ENCODE measurements around the gene CPN2. TPM values are rescaled to one million over a fixed set of nuclear protein-coding genes. Genes with fewer than 3 reads are reported as not detected.

CPN2 gene
- total and polyA plus RNA-seq, 2 donors (not counting 3 experiments of a cell fraction or from before 2014, with no cell fraction given), result not detected

DNA sequence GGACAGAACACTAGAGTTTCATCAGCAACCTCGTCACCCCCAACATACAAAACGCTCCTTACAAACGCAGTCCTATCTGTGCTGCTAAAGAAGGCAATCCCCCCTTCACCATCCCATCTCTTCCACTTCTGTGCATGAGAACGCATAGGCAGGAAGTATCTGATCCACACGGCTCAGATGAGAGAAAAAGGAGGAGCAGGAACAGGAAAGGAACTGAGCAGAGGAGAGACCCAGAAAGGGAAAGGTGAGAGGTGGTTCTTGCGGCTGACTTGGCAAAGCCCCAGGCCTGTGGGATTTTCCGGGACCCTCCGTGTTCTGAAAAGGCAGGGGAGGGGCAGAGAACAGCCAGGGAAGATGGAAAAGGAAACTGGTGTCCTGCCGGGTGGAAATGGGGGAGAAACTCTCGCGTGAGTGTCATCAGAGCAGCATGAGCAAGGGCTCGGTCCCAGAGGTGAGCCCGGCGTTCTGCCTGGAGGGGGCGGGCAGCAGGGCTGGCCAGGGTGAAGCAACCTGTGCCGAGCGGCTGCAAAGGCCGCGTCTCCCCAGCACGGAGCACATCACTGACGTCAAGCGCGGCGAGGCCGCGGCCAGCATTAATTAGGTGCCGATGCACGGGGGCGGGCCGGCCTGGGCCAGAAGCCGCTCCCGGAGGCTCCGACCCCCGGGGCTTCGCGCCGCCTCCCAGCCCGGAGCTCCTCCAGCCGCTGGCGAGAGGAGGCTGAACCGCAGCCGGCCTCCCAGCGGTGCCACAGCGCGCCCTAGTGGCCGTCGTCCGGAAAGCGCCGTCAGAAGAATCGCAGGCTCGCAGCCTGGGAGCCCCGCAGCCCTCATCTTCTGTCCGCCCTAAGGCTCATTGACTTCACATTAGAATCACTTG is 35.8 kb downstream of the CPN2 start:
- H3K9ac ChIP-seq (replicated peaks; ENCODE audit: extremely low read depth, insufficient read depth, low read length), result peak overlapping the region; percentile 83
- TF ChIP-seq GATA2 (IDR thresholded peaks at IDR 0.05; ENCODE audit: insufficient read depth, insufficient read length, low read depth, low read length) (no peak), MYC (IDR thresholded peaks at IDR 0.05; ENCODE audit: low read depth, low read length) (no peak), POLR2AphosphoS5 (IDR thresholded peaks at IDR 0.05; ENCODE audit: insufficient read depth, low read depth, low read length) (peak; percentile 58), FOS (IDR thresholded peaks at IDR 0.05; ENCODE audit: borderline replicate concordance, insufficient read depth, low read length) (no peak), JUN (IDR thresholded peaks at IDR 0.05; ENCODE audit: borderline replicate concordance, insufficient read depth, insufficient read length, low read depth) (no peak), EZH2 (IDR thresholded peaks at IDR 0.05; ENCODE audit: borderline replicate concordance, low read depth, low read length, severe bottlenecking) (no peak), POLR2A (IDR thresholded peaks at IDR 0.05; ENCODE audit: low read depth, low read length) (no peak)
- TF ChIP-seq, protein P1, sequence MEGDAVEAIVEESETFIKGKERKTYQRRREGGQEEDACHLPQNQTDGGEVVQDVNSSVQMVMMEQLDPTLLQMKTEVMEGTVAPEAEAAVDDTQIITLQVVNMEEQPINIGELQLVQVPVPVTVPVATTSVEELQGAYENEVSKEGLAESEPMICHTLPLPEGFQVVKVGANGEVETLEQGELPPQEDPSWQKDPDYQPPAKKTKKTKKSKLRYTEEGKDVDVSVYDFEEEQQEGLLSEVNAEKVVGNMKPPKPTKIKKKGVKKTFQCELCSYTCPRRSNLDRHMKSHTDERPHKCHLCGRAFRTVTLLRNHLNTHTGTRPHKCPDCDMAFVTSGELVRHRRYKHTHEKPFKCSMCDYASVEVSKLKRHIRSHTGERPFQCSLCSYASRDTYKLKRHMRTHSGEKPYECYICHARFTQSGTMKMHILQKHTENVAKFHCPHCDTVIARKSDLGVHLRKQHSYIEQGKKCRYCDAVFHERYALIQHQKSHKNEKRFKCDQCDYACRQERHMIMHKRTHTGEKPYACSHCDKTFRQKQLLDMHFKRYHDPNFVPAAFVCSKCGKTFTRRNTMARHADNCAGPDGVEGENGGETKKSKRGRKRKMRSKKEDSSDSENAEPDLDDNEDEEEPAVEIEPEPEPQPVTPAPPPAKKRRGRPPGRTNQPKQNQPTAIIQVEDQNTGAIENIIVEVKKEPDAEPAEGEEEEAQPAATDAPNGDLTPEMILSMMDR (IDR thresholded peaks at IDR 0.05; ENCODE audit: extremely low read depth in 1 of 2, insufficient read depth in 1 of 2, low read depth in 1 of 2, low read length in 2 of 2), result peak; percentile 86 to 92
- TF ChIP-seq, protein P2, sequence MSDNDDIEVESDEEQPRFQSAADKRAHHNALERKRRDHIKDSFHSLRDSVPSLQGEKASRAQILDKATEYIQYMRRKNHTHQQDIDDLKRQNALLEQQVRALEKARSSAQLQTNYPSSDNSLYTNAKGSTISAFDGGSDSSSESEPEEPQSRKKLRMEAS (IDR thresholded peaks at IDR 0.05; ENCODE audit: insufficient read depth, insufficient read length), result peak; percentile 6
- ChIA-PET POLR2A (interaction anchor here (0.7 to 1.4 kb wide), 6 partner anchors 45 to 534 kb away, joined by 3 to 9 read pairs (median 4); partner anchors contain the start of gene HES1), CTCF (interaction anchor here (0.6 to 5.6 kb wide), 110 partner anchors 10 to 855 kb away, joined by 3 to 355 read pairs (median 5); partner anchors contain the start of gene HES1)
- peaks cover 7% of the 10 kb centered on the region for H3K4me1 ChIP-seq (ENCODE audit: control insufficient read depth, extremely low read depth, insufficient read depth, low read length)
- peak overlapping the region; percentile 86 for H2AFZ ChIP-seq (ENCODE audit: low read depth, low read length)
- no peaks in the 10 kb centered on the region for H3K36me3 ChIP-seq (ENCODE audit: control insufficient read depth in 2 of 2, extremely low read depth in 1 of 2, insufficient read depth in 2 of 2, low read length in 2 of 2)
- intact Hi-C loops (cut with micrococcal nuclease) (loop anchor here (1.0 to 5.0 kb wide), 11 partner anchors 46 to 650 kb away; no protein-coding TSS in a partner anchor), dilution Hi-C loops (cut with MboI; ENCODE audit: extremely low pct_ligation_motif_present, low sequenced_read_pairs) (loop anchor here (25.0 kb wide), 1 partner anchor 553 kb away; no protein-coding TSS in a partner anchor)
- BruUV-seq (replicated peaks), result TSS peak; percentile 66
- no peaks in the 10 kb centered on the region for H3K9me1 ChIP-seq (replicated peaks; ENCODE audit: control insufficient read depth, extremely low read depth, insufficient read depth, low read length)
- H3K27ac ChIP-seq (ENCODE audit: insufficient read depth, low read depth, low read length), result peak overlapping the region; percentile 45
- no peaks in the 10 kb centered on the region for H3K9me3 ChIP-seq (replicated peaks; ENCODE audit: control insufficient read depth, insufficient read depth, low read length)
- peak; percentile 88 for FAIRE-seq
- no peaks in the 10 kb centered on the region for H3K79me2 ChIP-seq (ENCODE audit: control insufficient read depth, insufficient read depth, low read length)
- DNase-seq (ENCODE audit: low read depth, low spot score), result peak; percentile 84
- peak overlapping the region; percentile 83 for H3K4me2 ChIP-seq (ENCODE audit: insufficient read depth, low read length)
- H4K20me1 ChIP-seq (replicated peaks; ENCODE audit: control insufficient read depth, extremely low read depth, insufficient read depth, low read length), result no peaks in the 10 kb centered on the region
- peaks cover 4 to 5% of the 10 kb centered on the region in 2 experiments for H3K27me3 ChIP-seq (ENCODE audit: control insufficient read depth in 2 of 2, insufficient read depth in 2 of 2, low read length in 2 of 2)
- H3K4me3 ChIP-seq (replicated peaks in 1 of 3; ENCODE audit: insufficient read depth in 1 of 3, low read depth in 1 of 3, low read length in 3 of 3), result peak overlapping the region; percentile 18 to 44 (median 37)

Data from endothelial cell of umbilical vein (primary cell).